Mesothelial cell of epicardium (in vitro differentiated cells): Measurements from ENCODE around the gene SYT1. TPM values are rescaled to one million over a fixed set of nuclear protein-coding genes. Genes with fewer than 3 reads are reported as not detected.

Experiments
- DNase-seq, 2 experiments: peaks; one replicate each; pipeline ENCODE4 v3.0.0; 2021; ENCODE audit warnings: low spot score in 2 of 2; ENCODE audit not compliant: unreplicated experiment in 2 of 2
- H3K27ac Mint-ChIP-seq: 2 replicates; pipeline ENCODE4 v1.8.0; 2021; ENCODE audit warnings: mixed read lengths
- H3K27me3 Mint-ChIP-seq: 2 replicates; pipeline ENCODE4 v1.8.0; 2021; ENCODE audit warnings: low read depth, mixed read lengths
- H3K36me3 Mint-ChIP-seq: 2 replicates; pipeline ENCODE4 v1.8.0; 2021; ENCODE audit warnings: mixed read lengths
- H3K4me1 Mint-ChIP-seq: 2 replicates; pipeline ENCODE4 v1.8.0; 2021; ENCODE audit warnings: mixed read lengths
- H3K4me3 Mint-ChIP-seq: 2 replicates; pipeline ENCODE4 v1.8.0; 2021; ENCODE audit warnings: mild to moderate bottlenecking, moderate library complexity, mixed read lengths
- H3K9me3 Mint-ChIP-seq: 2 replicates; pipeline ENCODE4 v1.8.0; 2021; ENCODE audit warnings: mixed read lengths
- CTCF ChIP-seq: fragments of 200-600 bp; sonication (generic); IDR thresholded peaks from one replicate; pipeline ENCODE4 v1.5.0; 2021; ENCODE audit warnings: antibody characterized with exemption; ENCODE audit not compliant: unreplicated experiment
- total RNA-seq: library from RNA; stranded (reverse); gene quantifications from 3 replicates; pipeline ENCODE4 v1.2.1, GENCODE V29; 2021

Gene SYT1
- total RNA-seq, 1 donor from 2014 or later, result 13.6 TPM

DNA sequence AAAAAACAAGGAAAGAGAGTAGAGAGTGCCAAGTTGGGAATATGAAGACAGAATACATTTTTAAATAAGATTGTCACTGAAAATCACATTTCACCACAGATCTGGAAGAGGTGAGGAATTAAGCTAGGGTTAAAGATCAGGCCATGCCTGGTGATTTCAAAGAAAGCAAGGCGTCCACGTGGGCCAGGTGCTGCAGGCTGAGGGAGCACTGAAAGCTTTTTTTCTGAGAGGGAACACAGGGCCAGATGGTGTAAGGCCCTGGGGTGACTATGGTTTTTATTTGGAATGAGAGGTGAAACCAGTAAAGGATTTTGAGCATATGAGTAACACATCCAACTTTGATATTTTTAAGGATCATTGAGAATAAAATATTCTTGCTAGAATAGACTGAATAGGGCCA, 20.9 kb downstream of the SYT1 start:
- no peak overlapping the region for H3K27ac Mint-ChIP-seq
- no peaks in the 10 kb centered on the region for H3K4me1 Mint-ChIP-seq
- TF ChIP-seq CTCF, result no peak
- no peaks in the 10 kb centered on the region for H3K27me3 Mint-ChIP-seq
- DNase-seq, result no peak
- H3K9me3 Mint-ChIP-seq, result no peaks in the 10 kb centered on the region
- H3K36me3 Mint-ChIP-seq, result no peaks in the 10 kb centered on the region
- H3K4me3 Mint-ChIP-seq, result no peak overlapping the region

DNA sequence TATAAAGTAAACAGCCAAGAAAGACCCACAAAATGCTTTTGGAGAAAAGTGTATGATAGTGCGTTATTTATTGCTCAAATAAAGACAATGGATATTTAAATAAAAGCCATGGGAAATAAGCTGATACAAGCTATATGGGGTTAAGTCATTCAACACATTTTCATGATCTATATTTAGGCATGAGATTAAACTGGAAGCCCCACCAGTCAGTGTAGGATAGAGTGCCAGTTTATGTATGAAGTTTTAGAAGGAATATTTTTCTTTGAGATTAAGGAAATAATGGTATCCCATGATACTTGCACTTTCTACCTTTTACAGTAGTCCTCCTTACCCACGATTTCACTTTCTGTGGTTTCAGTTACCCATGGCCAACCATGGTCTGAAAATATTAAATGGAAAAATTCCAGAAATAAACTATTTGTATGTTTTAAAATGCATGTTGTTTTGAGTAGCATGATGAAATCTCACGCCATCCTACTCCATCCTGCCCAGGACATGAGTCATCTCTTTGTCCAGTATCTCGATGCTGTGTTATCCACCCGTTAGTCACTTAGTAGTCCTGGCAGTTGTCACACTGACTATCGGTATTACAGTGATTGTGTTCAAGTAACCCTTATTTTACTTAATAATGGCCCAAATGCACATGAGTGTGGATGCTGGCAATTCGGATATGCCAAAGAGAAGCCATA, 22.3 kb downstream of the SYT1 start:
- H3K4me3 Mint-ChIP-seq, result no peak overlapping the region
- no peaks in the 10 kb centered on the region for H3K36me3 Mint-ChIP-seq
- TF ChIP-seq CTCF, result no peak
- no peaks in the 10 kb centered on the region for H3K4me1 Mint-ChIP-seq
- no peak overlapping the region for H3K27ac Mint-ChIP-seq
- H3K9me3 Mint-ChIP-seq, result no peaks in the 10 kb centered on the region
- no peaks in the 10 kb centered on the region for H3K27me3 Mint-ChIP-seq
- DNase-seq, result no peak

DNA sequence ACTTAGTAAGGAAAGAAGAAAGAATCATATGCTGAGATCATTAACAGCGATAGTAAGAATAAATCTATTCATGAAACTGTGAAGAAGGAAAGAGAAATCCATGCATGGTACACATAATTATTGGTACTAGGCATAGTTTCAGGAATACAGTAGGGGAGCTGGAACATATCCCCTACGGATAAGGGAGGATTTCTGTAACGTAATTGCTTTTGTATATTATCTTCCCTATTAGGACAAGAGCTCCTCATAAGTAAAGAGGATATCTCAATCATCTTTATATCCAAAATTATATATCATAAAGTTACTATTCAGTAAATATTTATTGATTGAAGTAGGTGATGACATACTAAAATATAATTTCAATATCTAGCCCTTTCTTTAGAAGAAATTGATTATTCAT, 22.9 kb downstream of the SYT1 start:
- Mint-ChIP-seq H3K4me3 (no peak overlapping the region), H3K27ac (no peak overlapping the region), H3K4me1 (no peaks in the 10 kb centered on the region), H3K9me3 (no peaks in the 10 kb centered on the region), H3K36me3 (no peaks in the 10 kb centered on the region), H3K27me3 (no peaks in the 10 kb centered on the region)
- no peak for DNase-seq
- no peak for TF ChIP-seq CTCF

GRCh38 chr12:78888568-78888967, 24.0 kb downstream of the SYT1 start:
- TF ChIP-seq CTCF, result no peak
- Mint-ChIP-seq H3K9me3 (no peaks in the 10 kb centered on the region), H3K27me3 (no peaks in the 10 kb centered on the region), H3K27ac (no peak overlapping the region), H3K4me1 (no peaks in the 10 kb centered on the region), H3K4me3 (no peak overlapping the region), H3K36me3 (no peaks in the 10 kb centered on the region)
- DNase-seq, result no peak

DNA sequence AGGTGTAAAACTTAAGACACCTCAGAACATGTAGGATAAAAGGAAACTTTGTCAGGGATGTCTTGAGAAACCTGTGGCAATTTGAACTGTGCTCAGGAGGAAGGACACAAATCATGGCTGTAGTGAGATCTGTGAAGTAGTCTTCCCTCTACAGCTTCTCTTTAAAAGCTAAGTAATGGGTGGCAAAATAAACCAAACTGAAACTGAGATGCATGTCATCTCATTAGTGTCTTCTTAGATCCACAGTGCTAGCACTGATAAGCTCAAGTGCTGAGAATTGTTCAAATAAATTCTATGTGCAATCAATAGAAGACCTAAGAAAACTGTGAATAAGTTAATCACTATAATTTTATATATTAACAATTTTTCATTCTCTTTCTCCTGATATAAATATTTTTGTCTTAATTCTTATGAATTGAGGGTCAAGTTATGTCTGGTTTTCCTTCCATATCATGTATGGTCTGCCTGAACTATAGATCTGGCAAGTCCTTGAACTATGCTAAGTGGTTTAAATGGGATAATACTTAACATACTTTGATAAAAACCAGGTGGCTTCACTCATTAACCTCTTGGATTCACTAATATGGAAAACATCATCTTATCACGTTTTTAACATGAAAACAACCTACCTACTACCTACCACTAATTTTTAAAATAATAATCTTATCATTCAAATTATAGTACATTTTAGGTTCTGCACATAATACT, 27.2 kb downstream of the SYT1 start:
- H3K36me3 Mint-ChIP-seq, result no peaks in the 10 kb centered on the region
- H3K9me3 Mint-ChIP-seq, result no peaks in the 10 kb centered on the region
- no peak for TF ChIP-seq CTCF
- H3K4me1 Mint-ChIP-seq, result no peaks in the 10 kb centered on the region
- no peak for DNase-seq
- H3K27ac Mint-ChIP-seq, result no peak overlapping the region
- no peaks in the 10 kb centered on the region for H3K27me3 Mint-ChIP-seq
- H3K4me3 Mint-ChIP-seq, result no peak overlapping the region
